Neuronal stem cell (in vitro differentiated cells): ENCODE data around the gene NFIB.

Experiments used
- DNase-seq: peaks from one replicate; pipeline ENCODE4 v3.0.0-alpha.2; 2013; ENCODE audit warnings: low spot score
- H2AFZ ChIP-seq: one replicate; pipeline ENCODE4 v1.6.1; 2013; ENCODE audit warnings: mild to moderate bottlenecking, low read length, inconsistent platforms
- H2AK5ac ChIP-seq: 2 replicates; pipeline ENCODE4 v1.6.1; 2013; ENCODE audit warnings: low read depth, mild to moderate bottlenecking, inconsistent platforms, low read length, moderate library complexity, mixed read lengths
- H2BK120ac ChIP-seq: 2 replicates; pipeline ENCODE4 v1.6.1; 2013; ENCODE audit warnings: low read depth, mild to moderate bottlenecking, inconsistent platforms, low read length, moderate library complexity, mixed read lengths
- H2BK12ac ChIP-seq: one replicate; pipeline ENCODE4 v1.6.1; 2013; ENCODE audit warnings: low read length, inconsistent platforms
- H2BK15ac ChIP-seq: 2 replicates; pipeline ENCODE4 v1.6.1; 2013; ENCODE audit warnings: mild to moderate bottlenecking, low read length, inconsistent platforms, mixed read lengths
- H2BK5ac ChIP-seq: one replicate; pipeline ENCODE4 v1.6.1; 2013; ENCODE audit warnings: inconsistent platforms, mild to moderate bottlenecking, low read length, moderate library complexity
- H3K14ac ChIP-seq: one replicate; pipeline ENCODE4 v1.6.1; 2013; ENCODE audit warnings: low read length, inconsistent platforms
- H3K18ac ChIP-seq: 2 replicates; pipeline ENCODE4 v1.6.1; 2013; ENCODE audit warnings: low read length, inconsistent platforms
- H3K23ac ChIP-seq: 2 replicates; pipeline ENCODE4 v1.6.1; 2013; ENCODE audit warnings: low read depth, mild to moderate bottlenecking, mixed read lengths, low read length, inconsistent platforms; ENCODE audit not compliant: poor library complexity
- H3K27ac ChIP-seq: replicated peaks from 3 replicates; pipeline ENCODE4 v1.5.1; 2013; ENCODE audit warnings: low read length, inconsistent platforms
- H3K27me3 ChIP-seq, 3 experiments: 2 replicates each; pipeline ENCODE4 v1.6.1; 2013; ENCODE audit warnings: low read length in 3 of 3, mild to moderate bottlenecking in 2 of 3, inconsistent platforms in 1 of 3, low read depth in 1 of 3, mixed read lengths in 1 of 3, moderate library complexity in 1 of 3; ENCODE audit not compliant: control insufficient read depth in 3 of 3, insufficient read depth in 3 of 3
- H3K36me3 ChIP-seq, 2 donors: replicated peaks in 1 of 2; 2 replicates each; pipeline ENCODE4 v1.6.1; 2013; ENCODE audit warnings: low read length in 2 of 2; ENCODE audit not compliant: control insufficient read depth in 2 of 2, insufficient read depth in 2 of 2
- H3K4ac ChIP-seq: 2 replicates; pipeline ENCODE4 v1.6.1; 2013; ENCODE audit warnings: inconsistent platforms, mild to moderate bottlenecking, low read length, moderate library complexity
- H3K4me1 ChIP-seq, 2 donors: 1 replicate in 1 of 2; 2 replicates in 1 of 2; pipeline ENCODE4 v1.6.1; 2013; ENCODE audit warnings: low read length in 2 of 2, low read depth in 1 of 2; ENCODE audit not compliant: control insufficient read depth in 2 of 2, insufficient read depth in 1 of 2
- H3K4me2 ChIP-seq: one replicate; pipeline ENCODE4 v1.6.1; 2013; ENCODE audit warnings: mild to moderate bottlenecking, low read length, inconsistent platforms; ENCODE audit not compliant: insufficient read depth, poor library complexity, severe bottlenecking
- H3K4me3 ChIP-seq, 2 donors: 2 replicates each; pipeline ENCODE4 v1.5.1; 2013; ENCODE audit warnings: low read length in 2 of 2, mild to moderate bottlenecking in 2 of 2, inconsistent platforms in 1 of 2, moderate library complexity in 1 of 2
- H3K79me1 ChIP-seq: one replicate; pipeline ENCODE4 v1.6.1; 2013; ENCODE audit warnings: low read depth, mild to moderate bottlenecking, inconsistent platforms, low read length, moderate library complexity
- H3K9ac ChIP-seq: one replicate; pipeline ENCODE4 v1.6.1; 2013; ENCODE audit warnings: mild to moderate bottlenecking, low read depth, low read length, inconsistent platforms; ENCODE audit not compliant: poor library complexity
- H3K9me3 ChIP-seq, 2 donors: replicated peaks in 1 of 2; 2 replicates each; pipeline versions ENCODE3 to v1.6.1; 2013; ENCODE audit warnings: low read length in 2 of 2, mild to moderate bottlenecking in 2 of 2, inconsistent platforms in 1 of 2, low read depth in 1 of 2, mixed read lengths in 1 of 2, moderate library complexity in 1 of 2; ENCODE audit not compliant: control insufficient read depth in 2 of 2, insufficient read depth in 1 of 2
- H4K8ac ChIP-seq: one replicate; pipeline ENCODE4 v1.6.1; 2013; ENCODE audit warnings: low read depth, mild to moderate bottlenecking, inconsistent platforms, low read length, moderate library complexity
- H4K91ac ChIP-seq: one replicate; pipeline ENCODE4 v1.6.1; 2013; ENCODE audit warnings: low read length, low read depth, mild to moderate bottlenecking, inconsistent platforms; ENCODE audit not compliant: poor library complexity
- WGBS, 2 donors: extraction: QIAGEN DNeasy Blood & Tissue Kit; methylation state at CpG; one replicate each; pipeline ENCODE4 v1.1.7; 2013; ENCODE audit warnings: missing lambda C conversion rate in 2 of 2, mixed read lengths in 1 of 2; ENCODE audit not compliant: insufficient read length in 2 of 2, insufficient replicate concordance in 1 of 2; ENCODE audit errors: extremely low coverage in 2 of 2; 5-methylcytosine and 5-hydroxymethylcytosine counted together

NFIB gene

GRCh38 chr9:14170392-14170931 lies 143.5 kb downstream of the NFIB start:
- no peaks in the 10 kb centered on the region for H3K9me3 ChIP-seq
- H3K23ac ChIP-seq = no peak overlapping the region
- H3K4me1 ChIP-seq = no peaks in the 10 kb centered on the region
- H4K91ac ChIP-seq = no peak overlapping the region
- H2BK15ac ChIP-seq = no peak overlapping the region
- no peak for DNase-seq
- H2BK12ac ChIP-seq = no peak overlapping the region
- H3K36me3 ChIP-seq = no peaks in the 10 kb centered on the region
- no peak overlapping the region for H3K4me3 ChIP-seq
- H3K4ac ChIP-seq = no peak overlapping the region
- WGBS, 2 donors = no CpG with 5 or more reads among the region's 2 CpGs
- no peak overlapping the region for H3K27ac ChIP-seq
- no peaks in the 10 kb centered on the region for H3K79me1 ChIP-seq
- H2BK120ac ChIP-seq = no peak overlapping the region
- H2BK5ac ChIP-seq = no peak overlapping the region
- H3K14ac ChIP-seq = no peak overlapping the region
- H2AFZ ChIP-seq = no peak overlapping the region
- no peak overlapping the region for H3K4me2 ChIP-seq
- H3K27me3 ChIP-seq = no peaks in the 10 kb centered on the region
- H4K8ac ChIP-seq = no peak overlapping the region
- H3K18ac ChIP-seq = no peak overlapping the region
- no peak overlapping the region for H3K9ac ChIP-seq
- no peak overlapping the region for H2AK5ac ChIP-seq

GRCh38 chr9:14168381-14168780 lies 145.6 kb downstream of the NFIB start:
- no peaks in the 10 kb centered on the region for H3K36me3 ChIP-seq
- no peak overlapping the region for H3K27ac ChIP-seq
- no peak overlapping the region for H3K18ac ChIP-seq
- WGBS, 2 donors = no CpG with 5 or more reads among the region's 5 CpGs
- no peak overlapping the region for H2BK120ac ChIP-seq
- H4K8ac ChIP-seq = no peak overlapping the region
- H2AFZ ChIP-seq = no peak overlapping the region
- H2AK5ac ChIP-seq = no peak overlapping the region
- H3K23ac ChIP-seq = no peak overlapping the region
- no peak overlapping the region for H2BK15ac ChIP-seq
- no peak overlapping the region for H3K9ac ChIP-seq
- DNase-seq = no peak
- H3K4me1 ChIP-seq = no peaks in the 10 kb centered on the region
- no peaks in the 10 kb centered on the region for H3K79me1 ChIP-seq
- no peaks in the 10 kb centered on the region for H3K27me3 ChIP-seq
- no peak overlapping the region for H3K14ac ChIP-seq
- H2BK5ac ChIP-seq = no peak overlapping the region
- H3K4me3 ChIP-seq = no peak overlapping the region
- no peak overlapping the region for H2BK12ac ChIP-seq
- H3K4me2 ChIP-seq = no peak overlapping the region
- no peak overlapping the region for H4K91ac ChIP-seq
- no peaks in the 10 kb centered on the region for H3K9me3 ChIP-seq
- no peak overlapping the region for H3K4ac ChIP-seq

GRCh38 chr9:14165376-14166035 lies 148.4 kb downstream of the NFIB start:
- H2BK12ac ChIP-seq = no peak overlapping the region
- H3K79me1 ChIP-seq = no peaks in the 10 kb centered on the region
- no peak overlapping the region for H3K9ac ChIP-seq
- H2AFZ ChIP-seq = no peak overlapping the region
- H3K4me3 ChIP-seq = no peak overlapping the region
- no peaks in the 10 kb centered on the region for H3K4me1 ChIP-seq
- no peak overlapping the region for H2AK5ac ChIP-seq
- DNase-seq = no peak
- WGBS, 2 donors = no CpG with 5 or more reads among the region's 4 CpGs
- no peaks in the 10 kb centered on the region for H3K27me3 ChIP-seq
- H3K14ac ChIP-seq = no peak overlapping the region
- H4K91ac ChIP-seq = no peak overlapping the region
- no peak overlapping the region for H3K23ac ChIP-seq
- H3K27ac ChIP-seq = no peak overlapping the region
- H2BK15ac ChIP-seq = no peak overlapping the region
- no peak overlapping the region for H3K18ac ChIP-seq
- no peak overlapping the region for H3K4me2 ChIP-seq
- H2BK120ac ChIP-seq = no peak overlapping the region
- H3K4ac ChIP-seq = no peak overlapping the region
- H2BK5ac ChIP-seq = no peak overlapping the region
- no peaks in the 10 kb centered on the region for H3K36me3 ChIP-seq
- H3K9me3 ChIP-seq = no peaks in the 10 kb centered on the region
- no peak overlapping the region for H4K8ac ChIP-seq

- Histone ChIP-seq H4K91ac (no peak overlapping the region), H2BK15ac (no peak overlapping the region)
- no CpG with 5 or more reads among the region's 1 CpG for WGBS, 2 donors
Observed at GRCh38 chr9:14164908-14165307, 149.0 kb downstream of the NFIB start.

More at GRCh38 chr9:14164908-14165307, 149.0 kb downstream of the NFIB start:
- no peak overlapping the region for H2BK120ac ChIP-seq
- no peak overlapping the region for H3K4me2 ChIP-seq
- H3K79me1 ChIP-seq = no peaks in the 10 kb centered on the region
- H3K27me3 ChIP-seq = no peaks in the 10 kb centered on the region
- no peak overlapping the region for H2BK5ac ChIP-seq
- no peak for DNase-seq
- no peak overlapping the region for H2BK12ac ChIP-seq
- H3K4me1 ChIP-seq = no peaks in the 10 kb centered on the region
- no peaks in the 10 kb centered on the region for H3K9me3 ChIP-seq
- H3K9ac ChIP-seq = no peak overlapping the region
- H3K4ac ChIP-seq = no peak overlapping the region
- H2AK5ac ChIP-seq = no peak overlapping the region
- H3K27ac ChIP-seq = no peak overlapping the region
- H3K18ac ChIP-seq = no peak overlapping the region
- no peak overlapping the region for H2AFZ ChIP-seq
- no peaks in the 10 kb centered on the region for H3K36me3 ChIP-seq
- no peak overlapping the region for H3K23ac ChIP-seq
- H3K14ac ChIP-seq = no peak overlapping the region
- no peak overlapping the region for H4K8ac ChIP-seq
- no peak overlapping the region for H3K4me3 ChIP-seq
